ENCODE results near the gene LCE5A.
"Not testable (repeated sequence)": the region's sequence is repeated elsewhere in the genome, so short reads cannot be mapped to it uniquely, and the experiment has no call there.

LCE5A gene

DNA sequence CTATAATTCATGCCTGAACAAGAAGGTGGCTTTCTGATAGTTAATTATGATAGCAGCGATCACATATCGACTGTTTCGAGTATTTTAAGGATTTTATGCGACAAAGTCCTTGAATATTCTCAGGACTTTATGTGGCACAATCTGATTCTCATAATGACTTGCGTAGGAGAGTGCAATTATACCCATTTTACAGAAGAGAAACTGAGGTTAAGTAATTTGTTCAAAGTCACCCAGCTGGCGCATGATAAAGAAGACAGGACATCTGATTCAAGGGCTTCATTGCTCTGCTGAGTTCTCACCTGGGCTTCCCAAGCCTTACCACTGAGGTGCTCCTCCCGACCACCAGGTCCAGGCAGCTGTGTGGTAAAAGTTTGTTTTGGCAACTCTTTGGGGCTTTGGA is 5.5 kb downstream of the LCE5A start:
- DNase-seq (ENCODE audit: low read depth in 2 of 2): no peak

DNA sequence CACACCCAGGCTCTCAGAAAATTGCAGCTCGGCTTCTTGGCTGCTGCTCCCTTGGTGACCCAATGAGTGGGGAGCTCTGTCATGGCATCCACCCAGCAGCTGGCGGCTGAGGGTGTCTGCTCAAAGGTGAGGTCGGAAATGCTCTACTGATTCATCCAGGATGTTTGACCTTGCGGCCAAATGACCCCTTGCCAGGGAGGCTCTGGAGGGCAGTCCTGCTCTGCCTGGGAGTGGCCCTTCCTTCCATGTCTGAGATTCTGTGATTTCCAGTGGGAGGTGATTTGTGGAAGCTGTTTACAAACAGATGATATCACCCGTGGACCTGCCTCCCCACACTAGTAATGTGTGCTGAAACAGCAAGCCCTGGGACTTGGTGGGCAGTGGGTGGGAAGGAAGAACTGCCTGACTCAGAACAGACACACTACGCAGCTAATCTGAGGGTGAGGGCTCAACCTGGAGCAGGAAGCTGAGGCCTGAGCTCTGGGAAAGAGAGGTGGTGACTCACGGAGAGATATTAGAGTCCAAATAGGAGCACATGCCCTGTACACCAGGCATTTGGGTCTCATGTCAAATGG is 6.7 kb downstream of the LCE5A start:
- DNase-seq (ENCODE audit: low read depth in 2 of 2): no peak

DNA sequence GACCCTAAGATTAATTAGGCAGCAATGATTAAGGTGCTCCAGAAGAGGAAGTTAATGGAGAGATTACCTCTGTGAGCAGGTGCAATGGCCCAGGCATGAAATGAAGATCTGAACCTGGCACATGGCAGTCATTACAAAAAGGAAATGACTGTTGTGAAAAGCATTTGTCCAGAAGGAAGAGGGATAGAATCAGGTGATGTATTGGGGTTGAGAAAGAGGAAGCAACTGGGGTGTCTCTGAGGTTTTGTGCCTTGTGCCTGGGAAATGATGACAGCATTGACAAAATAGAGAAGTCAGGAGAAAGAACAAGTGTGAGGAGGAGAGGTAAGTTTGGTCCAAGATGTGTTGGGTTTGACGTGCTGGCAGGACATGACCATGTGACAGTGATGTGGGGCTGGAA is 9.2 kb downstream of the LCE5A start:
- no peak for DNase-seq (ENCODE audit: low read depth in 2 of 2)

DNA sequence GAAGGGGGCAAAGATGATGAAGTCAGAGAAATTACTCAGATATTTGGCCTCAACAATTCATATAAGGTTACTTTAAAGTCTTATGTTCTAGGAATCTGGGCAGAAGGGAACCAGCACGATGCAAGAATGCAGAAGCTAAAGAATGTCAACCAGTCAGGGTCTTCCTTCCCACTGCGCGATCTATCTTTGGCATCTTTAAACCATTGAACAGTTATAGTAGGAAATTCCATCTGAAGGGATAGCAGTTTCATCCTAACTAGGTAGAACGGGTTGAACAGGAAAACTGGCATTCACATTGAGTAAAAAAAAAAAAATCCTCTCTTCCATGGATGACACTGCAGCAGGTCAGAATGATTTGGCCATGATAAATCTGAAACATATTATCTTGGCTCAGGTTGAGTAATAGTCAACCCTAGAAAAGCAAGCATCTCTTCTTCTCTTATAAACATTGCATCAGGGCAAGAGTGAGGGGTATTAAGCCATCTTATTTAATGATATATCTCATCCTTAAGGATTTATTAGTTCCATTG is 10.0 kb downstream of the LCE5A start:
- no peak for DNase-seq (ENCODE audit: low read depth in 2 of 2)

DNA sequence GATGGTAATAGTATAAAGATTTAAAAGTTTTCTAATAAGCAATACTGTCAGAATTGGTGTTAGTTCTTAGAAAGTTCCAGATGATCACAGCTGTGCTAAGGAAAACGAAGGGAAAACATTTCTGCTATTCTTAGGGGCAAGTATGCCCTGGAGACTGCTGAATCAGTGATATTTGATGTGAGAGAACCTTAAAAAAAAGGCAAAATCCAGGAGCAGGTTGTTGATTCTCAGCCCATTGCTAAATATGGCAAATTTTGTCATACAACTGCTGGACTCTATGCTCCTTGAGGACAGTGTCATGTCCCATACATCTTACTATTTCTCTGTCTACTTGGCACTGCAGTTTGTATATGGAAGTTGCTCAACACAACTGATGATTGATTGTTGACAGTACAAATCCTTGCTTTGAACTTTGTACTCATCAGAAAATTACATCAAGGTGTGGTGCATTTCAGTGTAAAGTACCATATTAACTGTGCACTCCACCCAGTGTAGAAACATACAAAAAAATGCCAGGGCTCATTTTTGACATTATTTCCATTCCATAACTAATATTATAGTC is 14.6 kb downstream of the LCE5A start:
- DNase-seq (ENCODE audit: low read depth in 2 of 2): no peak

DNA sequence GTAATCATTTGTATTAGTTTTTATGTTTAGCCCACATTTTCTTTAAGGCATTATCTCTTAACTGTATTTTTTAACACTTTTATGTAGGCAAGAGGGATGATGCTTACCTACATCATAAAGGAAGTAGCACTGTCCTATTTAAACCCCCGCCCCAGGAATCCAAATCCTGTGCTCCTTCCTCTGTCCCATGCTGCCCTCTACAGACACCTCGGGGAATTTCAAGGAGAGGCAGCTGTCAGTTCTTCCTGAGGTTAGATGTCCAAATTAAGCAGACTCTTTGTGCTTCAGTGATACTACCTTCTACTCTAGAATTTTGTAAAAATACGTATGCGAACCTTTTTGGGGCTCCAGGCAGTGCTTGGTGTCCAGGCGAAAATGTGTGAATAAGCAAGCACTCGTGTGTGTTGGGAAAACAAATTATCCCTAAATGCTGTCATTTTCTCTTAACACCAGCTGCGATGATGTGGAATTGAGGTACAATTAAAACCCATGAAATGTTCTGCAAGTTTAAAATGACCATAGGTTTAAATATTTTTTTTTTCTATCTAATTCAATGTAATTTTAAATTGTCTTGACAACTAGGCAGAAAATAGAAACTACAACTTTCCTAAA is 22.8 kb downstream of the LCE5A start:
- no peak for DNase-seq (ENCODE audit: low read depth in 2 of 2)

DNA sequence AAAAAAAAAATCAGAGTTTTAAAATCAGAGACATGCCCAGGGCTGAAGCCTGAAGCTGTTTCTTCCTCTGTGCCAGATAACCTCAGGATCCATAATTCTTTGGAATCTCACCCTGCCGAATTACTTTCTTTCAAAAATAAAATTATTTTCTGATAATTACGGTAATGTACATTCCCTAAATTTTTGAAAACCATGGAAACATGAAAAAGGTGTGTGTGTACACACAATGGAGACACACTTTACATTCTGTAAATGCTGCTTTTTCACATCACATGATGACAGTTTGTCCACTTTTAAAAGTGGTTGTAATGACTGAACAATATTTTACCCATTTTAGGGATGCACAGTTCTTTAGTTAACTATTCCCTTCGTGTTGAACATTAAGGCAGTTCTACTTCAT is 25.2 kb downstream of the LCE5A start:
- no peak for DNase-seq (ENCODE audit: low read depth in 2 of 2)

DNA sequence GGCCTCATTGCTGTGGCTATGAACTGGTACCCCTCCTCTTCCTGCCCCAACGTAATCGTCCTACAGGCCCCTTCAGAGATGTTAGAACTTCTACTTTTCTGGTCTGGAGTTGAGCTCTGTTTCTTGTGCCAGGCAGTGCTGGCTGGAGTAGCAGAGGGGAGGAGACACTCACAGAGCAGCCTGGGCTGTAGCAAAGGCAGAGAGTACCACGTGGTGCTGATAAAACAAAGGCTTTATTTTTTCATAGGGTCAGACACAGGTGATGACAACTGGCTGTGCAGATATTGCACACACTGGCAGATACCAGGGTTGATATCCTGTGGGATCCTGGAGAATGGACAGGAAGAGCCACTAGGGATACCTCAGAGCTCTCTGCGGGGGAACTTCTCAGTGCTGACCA is 26.9 kb downstream of the LCE5A start:
- DNase-seq (ENCODE audit: low read depth in 2 of 2): no peak

DNA sequence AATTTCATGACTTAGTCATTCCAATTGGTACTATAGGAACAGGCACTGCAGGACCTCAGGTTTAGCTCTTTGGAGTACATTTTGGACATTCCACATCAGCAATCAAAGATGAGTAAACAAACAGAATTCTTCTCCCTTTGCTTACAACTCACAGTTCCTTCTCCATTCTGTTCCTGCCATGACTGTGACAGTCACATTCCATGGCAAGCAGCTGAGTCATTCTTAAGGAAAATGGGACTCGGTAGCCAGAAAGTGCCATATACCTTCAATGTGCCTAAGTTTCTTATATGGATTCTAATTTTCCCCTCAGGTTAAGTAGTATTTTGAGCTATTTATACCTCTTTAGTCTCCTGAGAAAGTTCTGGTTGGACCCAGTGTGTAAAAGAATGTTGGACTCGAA is 29.3 kb downstream of the LCE5A start:
- no peak for DNase-seq (ENCODE audit: low read depth in 2 of 2)

DNA sequence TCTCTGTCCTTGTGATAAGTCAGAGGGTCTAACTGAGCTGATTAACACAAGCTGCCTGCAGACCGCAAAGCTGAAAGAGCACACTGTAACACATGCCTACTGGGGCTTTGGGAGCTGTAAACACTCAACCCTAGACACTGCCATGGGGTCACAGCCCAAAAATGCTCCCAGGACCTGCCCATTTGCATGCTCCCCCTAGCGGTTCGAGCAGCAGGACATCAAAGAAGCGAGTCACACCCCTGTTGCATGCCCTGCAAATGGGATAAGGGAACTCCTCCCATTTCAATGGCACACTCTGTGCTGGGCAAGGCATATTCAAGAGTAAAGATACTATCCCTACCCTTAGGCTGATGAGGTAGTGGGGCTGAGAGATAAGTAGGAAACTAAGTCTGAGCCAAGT is 33.2 kb downstream of the LCE5A start:
- DNase-seq (ENCODE audit: low read depth in 2 of 2): no peak

DNA sequence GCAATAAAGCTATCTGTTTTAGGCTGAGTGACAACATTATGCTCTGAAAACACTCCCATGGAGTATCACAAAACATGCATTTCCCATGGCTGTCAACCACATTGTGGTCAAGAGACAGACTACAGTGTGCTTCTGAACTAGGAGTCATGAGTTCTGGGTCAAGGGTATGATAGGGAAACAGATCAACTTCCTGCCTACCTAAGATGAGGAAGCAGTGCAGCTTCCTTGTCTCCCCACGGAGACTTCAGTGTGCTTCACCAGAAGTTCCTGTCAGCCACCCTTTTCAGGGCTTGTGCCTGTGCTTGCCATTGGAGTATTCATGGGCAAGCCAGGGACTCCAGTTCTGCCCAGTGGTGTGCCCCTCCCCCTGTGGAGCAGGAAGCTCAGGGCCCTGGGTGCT is 36.1 kb downstream of the LCE5A start:
- DNase-seq (ENCODE audit: low read depth in 2 of 2): no peak

DNA sequence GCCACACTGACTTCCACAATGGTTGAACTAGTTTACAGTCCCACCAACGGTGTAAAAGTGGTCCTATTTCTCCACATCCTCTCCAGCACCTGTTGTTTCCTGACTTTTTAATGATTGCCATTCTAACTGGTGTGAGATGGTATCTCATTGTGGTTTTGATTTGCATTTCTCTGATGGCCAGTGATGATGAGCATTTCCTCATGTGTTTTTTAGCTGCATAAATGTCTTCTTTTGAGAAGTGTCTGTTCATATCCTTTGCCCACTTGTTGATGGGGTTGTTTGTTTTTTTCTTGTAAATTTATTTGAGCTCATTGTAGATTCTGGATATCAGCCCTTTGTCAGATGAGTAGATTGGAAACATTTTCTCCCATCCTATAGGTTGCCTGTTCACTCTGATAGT is 37.8 kb downstream of the LCE5A start:
- DNase-seq (ENCODE audit: low read depth in 2 of 2): not testable (repeated sequence)

Data from fibroblast of skin of left biceps (primary cell).